ENCODE measurements around the gene AHRR.

Gene AHRR

GRCh38 chr5:314676-315487, 6.6 kb upstream of the AHRR start:
- TF ChIP-seq, protein P1, sequence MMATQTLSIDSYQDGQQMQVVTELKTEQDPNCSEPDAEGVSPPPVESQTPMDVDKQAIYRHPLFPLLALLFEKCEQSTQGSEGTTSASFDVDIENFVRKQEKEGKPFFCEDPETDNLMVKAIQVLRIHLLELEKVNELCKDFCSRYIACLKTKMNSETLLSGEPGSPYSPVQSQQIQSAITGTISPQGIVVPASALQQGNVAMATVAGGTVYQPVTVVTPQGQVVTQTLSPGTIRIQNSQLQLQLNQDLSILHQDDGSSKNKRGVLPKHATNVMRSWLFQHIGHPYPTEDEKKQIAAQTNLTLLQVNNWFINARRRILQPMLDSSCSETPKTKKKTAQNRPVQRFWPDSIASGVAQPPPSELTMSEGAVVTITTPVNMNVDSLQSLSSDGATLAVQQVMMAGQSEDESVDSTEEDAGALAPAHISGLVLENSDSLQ (IDR thresholded peaks at IDR 0.05): no peak
- no peak for TF ChIP-seq ELF4 (IDR thresholded peaks at IDR 0.05)
- no peak for TF ChIP-seq HDGF (IDR thresholded peaks at IDR 0.05; ENCODE audit: borderline replicate concordance)
- no peak for TF ChIP-seq FOXA1 (IDR thresholded peaks at IDR 0.05)
- TF ChIP-seq CTBP1 (IDR thresholded peaks at IDR 0.05; ENCODE audit: borderline replicate concordance): no peak
- no peak for TF ChIP-seq L3MBTL2 (conservative IDR thresholded peaks at IDR 0.05)
- no peak for TF ChIP-seq BHLHE40 (IDR thresholded peaks at IDR 0.05; ENCODE audit: borderline replicate concordance)
- no peak for TF ChIP-seq FOXM1 (IDR thresholded peaks at IDR 0.05; ENCODE audit: borderline replicate concordance)
- no peak for TF ChIP-seq ZNF384 (IDR thresholded peaks at IDR 0.05)
- no peak for TF ChIP-seq FOXK2 (IDR thresholded peaks at IDR 0.05)
- no peak for TF ChIP-seq SP1 (IDR thresholded peaks at IDR 0.05)
- TF ChIP-seq TARDBP (IDR thresholded peaks at IDR 0.05): no peak
- no peak for TF ChIP-seq SUZ12 (IDR thresholded peaks at IDR 0.05)
- no peak for TF ChIP-seq LEF1 (IDR thresholded peaks at IDR 0.05; ENCODE audit: borderline replicate concordance)
- TF ChIP-seq NFRKB (IDR thresholded peaks at IDR 0.05): no peak
- TF ChIP-seq ARNT (IDR thresholded peaks at IDR 0.05): no peak
- ChIA-PET CTCF (interaction anchor here (0.6 to 2.5 kb wide), 2 partner anchors 9 to 99 kb away, joined by 4 to 14 read pairs; no protein-coding TSS in a partner anchor), POLR2A (no interaction called here)
- no peak for DNase-seq (ENCODE audit: extremely low spot score)

DNA sequence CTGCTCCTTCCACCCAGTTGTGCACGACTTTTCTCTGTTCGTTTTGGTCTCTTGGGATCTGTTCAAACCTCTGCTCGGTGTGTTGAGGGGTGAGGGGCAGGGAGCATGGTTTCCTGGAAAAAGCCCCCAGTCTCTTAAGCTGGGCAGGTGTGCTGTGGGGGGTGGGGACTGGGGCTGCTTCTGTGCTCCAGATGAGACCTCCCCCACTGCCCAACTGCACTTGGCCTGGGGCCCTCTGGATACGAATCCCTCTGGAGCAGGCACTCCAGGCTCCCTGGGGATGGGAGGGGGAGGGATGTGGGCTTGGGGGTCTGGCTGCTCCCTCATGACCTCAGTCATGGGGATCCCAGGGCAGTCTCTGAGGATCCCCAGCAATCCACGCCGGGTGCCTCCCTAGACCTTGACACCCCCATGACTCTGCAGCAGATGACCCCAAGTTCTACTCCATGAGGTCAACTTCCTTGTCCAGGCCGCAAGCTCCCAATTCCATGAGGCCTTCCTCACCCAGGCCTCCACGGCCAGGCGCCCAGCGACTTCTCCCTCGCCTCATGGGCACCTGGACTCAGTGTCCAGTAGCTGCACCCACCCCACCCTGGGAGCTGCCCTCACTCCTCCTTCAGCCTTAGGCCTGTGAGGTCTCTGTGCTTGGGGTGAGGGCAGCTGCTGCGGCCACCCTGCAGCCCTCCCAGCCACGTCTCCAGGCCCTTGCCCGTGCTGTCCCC, 5.9 kb upstream of the AHRR start:
- ChIA-PET CTCF (interaction anchor here (1.2 to 2.7 kb wide), 5 partner anchors 21 to 131 kb away, joined by 3 to 18 read pairs (median 14); no protein-coding TSS in a partner anchor), POLR2A (no interaction called here)
- DNase-seq (ENCODE audit: extremely low spot score): no peak
- TF ChIP-seq FOXM1 (IDR thresholded peaks at IDR 0.05; ENCODE audit: borderline replicate concordance): no peak
- TF ChIP-seq SUZ12 (IDR thresholded peaks at IDR 0.05): no peak
- TF ChIP-seq HDGF (IDR thresholded peaks at IDR 0.05; ENCODE audit: borderline replicate concordance): no peak
- TF ChIP-seq ZNF384 (IDR thresholded peaks at IDR 0.05): no peak
- TF ChIP-seq ARNT (IDR thresholded peaks at IDR 0.05): no peak
- no peak for TF ChIP-seq ELF4 (IDR thresholded peaks at IDR 0.05)
- TF ChIP-seq, protein P1 (IDR thresholded peaks at IDR 0.05): no peak
- TF ChIP-seq FOXA1 (IDR thresholded peaks at IDR 0.05): no peak
- TF ChIP-seq CTBP1 (IDR thresholded peaks at IDR 0.05; ENCODE audit: borderline replicate concordance): no peak
- no peak for TF ChIP-seq NFRKB (IDR thresholded peaks at IDR 0.05)
- no peak for TF ChIP-seq LEF1 (IDR thresholded peaks at IDR 0.05; ENCODE audit: borderline replicate concordance)
- TF ChIP-seq SP1 (IDR thresholded peaks at IDR 0.05): no peak
- no peak for TF ChIP-seq TARDBP (IDR thresholded peaks at IDR 0.05)
- TF ChIP-seq BHLHE40 (IDR thresholded peaks at IDR 0.05; ENCODE audit: borderline replicate concordance): no peak
- TF ChIP-seq FOXK2 (IDR thresholded peaks at IDR 0.05): no peak
- no peak for TF ChIP-seq L3MBTL2 (conservative IDR thresholded peaks at IDR 0.05)

DNA sequence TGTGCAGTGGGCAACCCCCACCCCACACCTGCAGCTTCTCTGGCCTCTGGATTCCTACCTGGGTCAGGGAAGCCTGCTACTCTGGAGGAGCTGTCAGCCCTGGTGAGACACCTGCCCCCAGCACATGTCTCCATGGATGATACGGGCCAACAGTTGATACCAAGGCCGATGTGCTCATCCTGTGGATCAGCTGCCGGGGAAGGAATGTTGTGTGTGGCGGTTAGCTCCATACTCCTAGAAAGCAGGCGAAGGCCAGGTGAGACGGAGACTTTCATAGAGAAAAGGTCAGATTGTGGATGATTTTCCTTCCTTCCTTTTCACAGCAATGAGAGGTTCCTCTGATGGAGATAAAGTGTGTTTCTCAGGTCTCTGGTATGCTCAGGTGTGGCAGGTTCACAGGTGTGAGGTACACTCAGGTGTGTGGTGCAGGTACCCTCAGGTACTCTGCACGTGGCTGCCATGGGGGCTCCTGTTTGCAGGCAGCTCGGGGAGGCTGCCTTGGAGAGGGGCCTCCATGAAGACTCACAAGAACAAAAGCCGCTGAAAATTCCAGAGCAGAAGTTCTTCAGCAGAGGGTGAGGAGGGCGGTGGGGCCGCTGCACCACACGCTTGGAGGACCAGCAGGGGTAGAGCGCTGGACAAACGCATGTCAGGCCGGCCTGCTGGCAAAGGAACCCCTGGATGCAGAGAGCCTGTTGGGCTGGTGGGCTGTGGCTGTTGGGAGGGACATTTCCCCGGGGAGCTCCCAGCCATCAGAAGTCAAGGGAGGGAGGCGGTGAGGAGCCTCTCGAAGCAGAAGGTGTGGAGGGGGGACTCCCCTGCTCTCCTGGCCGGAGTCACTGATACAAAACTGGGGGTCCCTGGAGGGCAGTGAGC, 5.1 kb upstream of the AHRR start:
- ChIA-PET POLR2A (interaction anchor here (0.8 to 1.5 kb wide), 6 partner anchors 83 to 156 kb away, joined by 3 to 9 read pairs (median 4); no protein-coding TSS in a partner anchor), CTCF (interaction anchor here (0.7 to 2.7 kb wide), 21 partner anchors 8 to 576 kb away, joined by 3 to 18 read pairs (median 4); partner anchors contain the start of genes BRD9 and TRIP13)
- DNase-seq (ENCODE audit: extremely low spot score): no peak
- TF ChIP-seq LEF1 (IDR thresholded peaks at IDR 0.05; ENCODE audit: borderline replicate concordance) (no peak), FOXA1 (IDR thresholded peaks at IDR 0.05) (no peak), CTBP1 (IDR thresholded peaks at IDR 0.05; ENCODE audit: borderline replicate concordance) (no peak), FOXM1 (IDR thresholded peaks at IDR 0.05; ENCODE audit: borderline replicate concordance) (no peak), SP1 (IDR thresholded peaks at IDR 0.05) (no peak), BHLHE40 (IDR thresholded peaks at IDR 0.05; ENCODE audit: borderline replicate concordance) (no peak), ELF4 (IDR thresholded peaks at IDR 0.05) (no peak)

GRCh38 chr5:317086-317811, 4.3 kb upstream of the AHRR start:
- TF ChIP-seq, protein P1 (IDR thresholded peaks at IDR 0.05): peak; percentile 79
- no peak for TF ChIP-seq L3MBTL2 (conservative IDR thresholded peaks at IDR 0.05)
- TF ChIP-seq TARDBP (IDR thresholded peaks at IDR 0.05): no peak
- TF ChIP-seq CTBP1 (IDR thresholded peaks at IDR 0.05; ENCODE audit: borderline replicate concordance): no peak
- TF ChIP-seq SUZ12 (IDR thresholded peaks at IDR 0.05): no peak
- POLR2A ChIA-PET: interaction anchor here (0.8 to 1.5 kb wide), 6 partner anchors 82 to 155 kb away, joined by 3 to 9 read pairs (median 4); no protein-coding TSS in a partner anchor
- CTCF ChIA-PET: interaction anchor here (0.6 to 2.7 kb wide), 23 partner anchors 9 to 575 kb away, joined by 3 to 18 read pairs (median 4); partner anchors contain the start of genes BRD9 and TRIP13
- DNase-seq (ENCODE audit: extremely low spot score): peak; percentile 86
